ENCODE data around the gene UBL7. TPM values are rescaled to one million over a fixed set of nuclear protein-coding genes. Genes with fewer than 3 reads are reported as not detected.

UBL7 gene
- total and polyA plus RNA-seq, 10 of the 15 experiments (the other 5 are each of a cell fraction or from before 2014, with no cell fraction given): 25.9 to 145 (median 90.1) TPM

DNA sequence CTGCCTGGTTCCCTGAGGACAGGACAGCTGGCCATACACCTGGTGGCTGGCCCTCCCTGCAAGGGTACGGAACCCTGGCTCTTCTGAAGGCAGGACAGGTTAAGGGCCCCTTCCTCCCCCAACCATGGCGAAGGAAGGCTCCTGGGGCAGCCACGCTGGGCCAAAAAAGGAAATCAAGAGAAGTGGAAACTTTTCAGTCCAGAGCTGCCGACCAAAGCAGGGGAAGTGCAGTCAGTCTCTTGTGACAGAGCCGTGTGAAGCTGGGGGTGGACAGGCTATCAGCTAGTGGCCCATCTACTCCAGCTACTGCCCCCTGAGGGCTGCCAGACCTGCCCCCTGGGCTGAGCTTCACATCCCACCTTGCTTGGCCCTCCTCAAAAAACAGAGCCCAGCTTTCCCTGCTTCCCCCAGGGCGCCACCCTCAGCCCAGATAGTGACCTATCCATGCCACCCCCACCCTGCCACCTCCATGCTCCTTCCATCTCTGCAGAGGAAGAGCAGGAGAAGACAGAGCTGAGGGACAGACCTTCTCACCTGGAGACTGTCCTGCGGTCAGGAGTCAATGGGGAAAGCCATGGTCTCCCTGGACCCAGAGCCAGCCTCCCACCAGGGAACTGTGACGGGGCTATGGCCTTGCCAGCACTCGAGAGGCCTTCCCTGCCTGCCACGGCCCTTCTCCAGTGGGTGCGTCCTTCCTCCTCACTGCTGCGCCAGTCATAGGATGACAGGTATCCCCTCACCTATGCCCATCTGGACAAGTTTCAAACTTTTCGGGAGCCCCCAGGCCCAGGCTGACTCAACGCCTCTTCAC is 31.8 kb downstream of the UBL7 start (continued):
- TF ChIP-seq, protein P1, sequence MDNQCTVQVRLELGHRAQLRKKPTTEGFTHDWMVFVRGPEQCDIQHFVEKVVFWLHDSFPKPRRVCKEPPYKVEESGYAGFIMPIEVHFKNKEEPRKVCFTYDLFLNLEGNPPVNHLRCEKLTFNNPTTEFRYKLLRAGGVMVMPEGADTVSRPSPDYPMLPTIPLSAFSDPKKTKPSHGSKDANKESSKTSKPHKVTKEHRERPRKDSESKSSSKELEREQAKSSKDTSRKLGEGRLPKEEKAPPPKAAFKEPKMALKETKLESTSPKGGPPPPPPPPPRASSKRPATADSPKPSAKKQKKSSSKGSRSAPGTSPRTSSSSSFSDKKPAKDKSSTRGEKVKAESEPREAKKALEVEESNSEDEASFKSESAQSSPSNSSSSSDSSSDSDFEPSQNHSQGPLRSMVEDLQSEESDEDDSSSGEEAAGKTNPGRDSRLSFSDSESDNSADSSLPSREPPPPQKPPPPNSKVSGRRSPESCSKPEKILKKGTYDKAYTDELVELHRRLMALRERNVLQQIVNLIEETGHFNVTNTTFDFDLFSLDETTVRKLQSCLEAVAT (IDR thresholded peaks at IDR 0.05): no peak
- no peak for TF ChIP-seq SIN3A (IDR thresholded peaks at IDR 0.05; ENCODE audit: low read depth, low read length)
- TF ChIP-seq STAT3 (IDR thresholded peaks at IDR 0.05; ENCODE audit: low read depth, low read length): no peak
- TF ChIP-seq, protein P2, sequence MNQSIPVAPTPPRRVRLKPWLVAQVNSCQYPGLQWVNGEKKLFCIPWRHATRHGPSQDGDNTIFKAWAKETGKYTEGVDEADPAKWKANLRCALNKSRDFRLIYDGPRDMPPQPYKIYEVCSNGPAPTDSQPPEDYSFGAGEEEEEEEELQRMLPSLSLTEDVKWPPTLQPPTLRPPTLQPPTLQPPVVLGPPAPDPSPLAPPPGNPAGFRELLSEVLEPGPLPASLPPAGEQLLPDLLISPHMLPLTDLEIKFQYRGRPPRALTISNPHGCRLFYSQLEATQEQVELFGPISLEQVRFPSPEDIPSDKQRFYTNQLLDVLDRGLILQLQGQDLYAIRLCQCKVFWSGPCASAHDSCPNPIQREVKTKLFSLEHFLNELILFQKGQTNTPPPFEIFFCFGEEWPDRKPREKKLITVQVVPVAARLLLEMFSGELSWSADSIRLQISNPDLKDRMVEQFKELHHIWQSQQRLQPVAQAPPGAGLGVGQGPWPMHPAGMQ (IDR thresholded peaks at IDR 0.05; ENCODE audit: borderline replicate concordance): no peak
- no peak for TF ChIP-seq ZNF24 (IDR thresholded peaks at IDR 0.05)
- no peak for TF ChIP-seq TCF3 (IDR thresholded peaks at IDR 0.05; ENCODE audit: borderline replicate concordance, insufficient read depth, low read depth, low read length)
- peak; percentile 63 for TF ChIP-seq POLR2AphosphoS5 (IDR thresholded peaks at IDR 0.05; ENCODE audit: low read length)
- TF ChIP-seq, protein P3, sequence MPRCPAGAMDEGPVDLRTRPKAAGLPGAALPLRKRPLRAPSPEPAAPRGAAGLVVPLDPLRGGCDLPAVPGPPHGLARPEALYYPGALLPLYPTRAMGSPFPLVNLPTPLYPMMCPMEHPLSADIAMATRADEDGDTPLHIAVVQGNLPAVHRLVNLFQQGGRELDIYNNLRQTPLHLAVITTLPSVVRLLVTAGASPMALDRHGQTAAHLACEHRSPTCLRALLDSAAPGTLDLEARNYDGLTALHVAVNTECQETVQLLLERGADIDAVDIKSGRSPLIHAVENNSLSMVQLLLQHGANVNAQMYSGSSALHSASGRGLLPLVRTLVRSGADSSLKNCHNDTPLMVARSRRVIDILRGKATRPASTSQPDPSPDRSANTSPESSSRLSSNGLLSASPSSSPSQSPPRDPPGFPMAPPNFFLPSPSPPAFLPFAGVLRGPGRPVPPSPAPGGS (IDR thresholded peaks at IDR 0.05; ENCODE audit: borderline replicate concordance, insufficient read depth, low read depth, low read length, poor library complexity, severe bottlenecking): no peak

All from GM12878 (cell line).